HCT116 (cell line): ENCODE measurements around the gene ZNF570.

Experiments used
- CEBPB ChIP-seq: IDR thresholded peaks from 2 replicates; pipeline ENCODE4 v1.6.1; 2012; ENCODE audit warnings: low read depth
- CTCF ChIP-seq, 3 experiments: fragments of 200-600 bp in 1 of 3; sonication (generic) in 1 of 3; IDR thresholded peaks in 2 of 3; conservative IDR thresholded peaks in 1 of 3; 2 replicates each; pipeline ENCODE4 v1.5.1; 2012 to 2017; ENCODE audit warnings: low read depth in 2 of 3, low read length in 2 of 3, antibody characterized with exemption in 1 of 3, borderline replicate concordance in 1 of 3, control low read depth in 1 of 3, mild to moderate bottlenecking in 1 of 3, mixed read lengths in 1 of 3, mixed run types in 1 of 3, moderate library complexity in 1 of 3; ENCODE audit not compliant: insufficient read depth in 1 of 3
- EZH2phosphoT487 ChIP-seq: fragments of 200-600 bp; IDR thresholded peaks from 2 replicates; pipeline ENCODE4 v1.6.1; 2018; ENCODE audit warnings: antibody characterized with exemption, borderline replicate concordance
- SRF ChIP-seq: IDR thresholded peaks from 2 replicates; pipeline ENCODE4 v1.6.1; 2012; ENCODE audit warnings: low read depth

GRCh38 chr19:37513397-37513796 is 44.2 kb downstream of the ZNF570 start:
- TF ChIP-seq CTCF (IDR thresholded peaks at IDR 0.05 in 2 of 3, conservative IDR thresholded peaks at IDR 0.05 in 1 of 3; ENCODE audit: borderline replicate concordance in 1 of 3, insufficient read depth in 1 of 3, low read depth in 2 of 3, low read length in 2 of 3) (no peak), EZH2phosphoT487 (no peak), SRF (no peak), CEBPB (no peak)
